Loucy (cell line): ENCODE data around the gene FES.

Experiments
- H2AFZ ChIP-seq: fragments of 200-600 bp; sonication (generic); 2 replicates; pipeline ENCODE4 v1.6.0; 2016; ENCODE audit warnings: antibody characterized with exemption, mild to moderate bottlenecking, low read length, moderate library complexity
- H3F3A ChIP-seq: fragments of 200-600 bp; 2 replicates; pipeline ENCODE4 v1.6.0; 2016; ENCODE audit warnings: antibody characterized with exemption, low read depth, mild to moderate bottlenecking
- H3K27me3 ChIP-seq: fragments of 200-600 bp; sonication (generic); 2 replicates; pipeline ENCODE4 v1.6.1; 2014; ENCODE audit warnings: low read length, mild to moderate bottlenecking; ENCODE audit not compliant: insufficient read depth, poor library complexity, severe bottlenecking
- H3K36me3 ChIP-seq: fragments of 200-600 bp; sonication (generic); 2 replicates; pipeline ENCODE4 v1.6.1; 2016; ENCODE audit warnings: low read length; ENCODE audit not compliant: insufficient read depth
- H3K4me1 ChIP-seq: fragments of 200-600 bp; sonication (generic); 2 replicates; pipeline ENCODE4 v1.5.1; 2014; ENCODE audit warnings: low read length, mild to moderate bottlenecking; ENCODE audit not compliant: insufficient read depth, poor library complexity, severe bottlenecking
- H3K4me2 ChIP-seq: fragments of 200-600 bp; sonication (generic); 2 replicates; pipeline ENCODE4 v1.6.0; 2014; ENCODE audit warnings: antibody characterized with exemption, low read length, low read depth, mild to moderate bottlenecking; ENCODE audit not compliant: poor library complexity, severe bottlenecking
- H3K4me3 ChIP-seq: fragments of 200-600 bp; sonication (generic); 2 replicates; pipeline ENCODE4 v1.5.1; 2014; ENCODE audit warnings: low read length, mild to moderate bottlenecking, mixed read lengths; ENCODE audit not compliant: poor library complexity, severe bottlenecking
- H3K79me2 ChIP-seq: fragments of 200-600 bp; sonication (generic); 2 replicates; pipeline ENCODE4 v1.6.1; 2014; ENCODE audit warnings: low read length; ENCODE audit not compliant: insufficient read depth
- H3K9ac ChIP-seq: fragments of 200-600 bp; sonication (generic); 2 replicates; pipeline ENCODE4 v1.6.0; 2014; ENCODE audit warnings: mild to moderate bottlenecking, low read depth, low read length, moderate library complexity; ENCODE audit not compliant: poor library complexity, severe bottlenecking
- H3K9me2 ChIP-seq: fragments of 200-600 bp; sonication (generic); replicated peaks from 2 replicates; pipeline ENCODE4 v1.6.1; 2016; ENCODE audit warnings: low read depth, low read length, mixed read lengths
- H3K9me3 ChIP-seq: fragments of 200-600 bp; sonication (generic); 2 replicates; pipeline ENCODE4 v1.6.1; 2014; ENCODE audit warnings: mild to moderate bottlenecking, antibody characterized with exemption, low read length, low read depth; ENCODE audit not compliant: insufficient read depth
- H4K20me1 ChIP-seq: fragments of 200-600 bp; sonication (generic); 2 replicates; pipeline ENCODE4 v1.6.0; 2014; ENCODE audit warnings: antibody characterized with exemption, low read length, mild to moderate bottlenecking; ENCODE audit not compliant: insufficient read depth, poor library complexity, severe bottlenecking
- CTCF ChIP-seq: fragments of 200-600 bp; sonication (generic); conservative IDR thresholded peaks from 2 replicates; pipeline ENCODE4 v1.5.1; 2014; ENCODE audit warnings: mild to moderate bottlenecking, antibody characterized with exemption, low read length
- EZH2phosphoT487 ChIP-seq: fragments of 200-600 bp; IDR thresholded peaks from 2 replicates; pipeline ENCODE4 v1.6.1; 2018; ENCODE audit warnings: antibody characterized with exemption, mild to moderate bottlenecking, moderate library complexity, borderline replicate concordance

FES gene

GRCh38 chr15:90860942-90861675 lies 23.2 kb upstream of the FES start:
- H3K27me3 ChIP-seq = no peaks in the 10 kb centered on the region
- H3K9me2 ChIP-seq = no peaks in the 10 kb centered on the region
- H2AFZ ChIP-seq = no peak overlapping the region
- no peaks in the 10 kb centered on the region for H3F3A ChIP-seq
- no peak overlapping the region for H3K4me2 ChIP-seq
- TF ChIP-seq EZH2phosphoT487 (no peak), CTCF (no peak)
- H3K36me3 ChIP-seq = no peaks in the 10 kb centered on the region
- H4K20me1 ChIP-seq = no peaks in the 10 kb centered on the region
- H3K4me3 ChIP-seq = no peak overlapping the region
- peaks cover 15% of the 10 kb centered on the region for H3K4me1 ChIP-seq
- H3K79me2 ChIP-seq = no peaks in the 10 kb centered on the region
- no peaks in the 10 kb centered on the region for H3K9me3 ChIP-seq
- no peak overlapping the region for H3K9ac ChIP-seq

- H3K4me3 ChIP-seq = no peak overlapping the region
- H3K79me2 ChIP-seq = no peaks in the 10 kb centered on the region
- H2AFZ ChIP-seq = no peak overlapping the region
- no peaks in the 10 kb centered on the region for H4K20me1 ChIP-seq
- TF ChIP-seq EZH2phosphoT487 (no peak), CTCF (no peak)
- H3K9me2 ChIP-seq = no peaks in the 10 kb centered on the region
- H3K4me1 ChIP-seq = peaks cover 2% of the 10 kb centered on the region
- H3K36me3 ChIP-seq = no peaks in the 10 kb centered on the region
- no peak overlapping the region for H3K9ac ChIP-seq
- no peaks in the 10 kb centered on the region for H3K27me3 ChIP-seq
- no peaks in the 10 kb centered on the region for H3K9me3 ChIP-seq
- no peaks in the 10 kb centered on the region for H3F3A ChIP-seq
- H3K4me2 ChIP-seq = no peak overlapping the region
Observed at GRCh38 chr15:90862487-90862886, 21.8 kb upstream of the FES start.

GRCh38 chr15:90862964-90863778 lies 21.1 kb upstream of the FES start:
- no peaks in the 10 kb centered on the region for H4K20me1 ChIP-seq
- no peaks in the 10 kb centered on the region for H3K36me3 ChIP-seq
- no peak overlapping the region for H2AFZ ChIP-seq
- H3K79me2 ChIP-seq = no peaks in the 10 kb centered on the region
- no peaks in the 10 kb centered on the region for H3F3A ChIP-seq
- H3K4me3 ChIP-seq = no peak overlapping the region
- H3K9me2 ChIP-seq = no peaks in the 10 kb centered on the region
- TF ChIP-seq CTCF (no peak), EZH2phosphoT487 (no peak)
- H3K4me1 ChIP-seq = no peaks in the 10 kb centered on the region
- H3K9me3 ChIP-seq = no peaks in the 10 kb centered on the region
- H3K27me3 ChIP-seq = no peaks in the 10 kb centered on the region
- H3K4me2 ChIP-seq = no peak overlapping the region
- no peak overlapping the region for H3K9ac ChIP-seq
